Endothelial cell of umbilical vein (primary cell): ENCODE data around the gene IGF2BP2.

ENCODE experiments used
- CTCF ChIP-seq, 2 donors: IDR thresholded peaks; 1 replicate in 1 of 2; 2 replicates in 1 of 2; pipeline ENCODE4 v1.5.1; 2011; ENCODE audit warnings: low read length in 2 of 2, mild to moderate bottlenecking in 2 of 2, moderate library complexity in 2 of 2, control low read depth in 1 of 2, inconsistent platforms in 1 of 2, low read depth in 1 of 2; ENCODE audit not compliant: insufficient read depth in 1 of 2; ENCODE audit errors: extremely low read depth in 1 of 2
- EZH2 ChIP-seq: IDR thresholded peaks from 2 replicates; pipeline ENCODE4 v1.6.1; 2012; ENCODE audit warnings: borderline replicate concordance, low read depth, mild to moderate bottlenecking, moderate library complexity, low read length, inconsistent platforms; ENCODE audit not compliant: severe bottlenecking
- JUN ChIP-seq: IDR thresholded peaks from 2 replicates; pipeline ENCODE4 v1.6.1; 2011; ENCODE audit warnings: borderline replicate concordance, low read depth; ENCODE audit not compliant: insufficient read length, insufficient read depth
- MAX ChIP-seq: IDR thresholded peaks from 2 replicates; pipeline ENCODE4 v1.6.1; 2011; ENCODE audit not compliant: insufficient read depth, insufficient read length
- MYC ChIP-seq: IDR thresholded peaks from one replicate; pipeline ENCODE4 v1.6.1; 2011; ENCODE audit warnings: mild to moderate bottlenecking, low read depth, low read length
- POLR2A ChIP-seq: IDR thresholded peaks from 2 replicates; pipeline ENCODE4 v1.6.1; 2012; ENCODE audit warnings: low read depth, mild to moderate bottlenecking, control low read depth, low read length
- POLR2AphosphoS5 ChIP-seq: IDR thresholded peaks from 2 replicates; pipeline ENCODE4 v1.6.1; 2012; ENCODE audit warnings: low read depth, mild to moderate bottlenecking, control low read depth, low read length, moderate library complexity; ENCODE audit not compliant: insufficient read depth

- TF ChIP-seq CTCF (IDR thresholded peaks at IDR 0.05; ENCODE audit: extremely low read depth in 1 of 2, insufficient read depth in 1 of 2, low read depth in 1 of 2, low read length in 2 of 2) = no peak
- no peak for TF ChIP-seq POLR2A
- no peak for TF ChIP-seq JUN
- TF ChIP-seq POLR2AphosphoS5 = no peak
- TF ChIP-seq EZH2 = no peak
- TF ChIP-seq MAX = no peak
- no peak for TF ChIP-seq MYC
Observed at GRCh38 chr3:185702262-185703225, 122.3 kb downstream of the IGF2BP2 start.
